Body of pancreas (tissue), 4 donors: ENCODE measurements around the gene FOXC1.

Experiments
- POLR2A ChIP-seq, 3 donors: fragments of 450-650 bp; IDR thresholded peaks; one replicate each; pipeline ENCODE4 v1.6.1; 2016; ENCODE audit warnings: antibody characterized with exemption in 3 of 3, mild to moderate bottlenecking in 2 of 3
- TF ChIP-seq, protein P1 (sequence below), 7 experiments: fragments of 450-650 bp in 4 of 7; fragments of 200-600 bp in 3 of 7; sonication (generic) in 3 of 7; IDR thresholded peaks; one replicate each; pipeline ENCODE4 v1.5.1; 2016 to 2019; ENCODE audit warnings: antibody characterized with exemption in 7 of 7

DNA sequence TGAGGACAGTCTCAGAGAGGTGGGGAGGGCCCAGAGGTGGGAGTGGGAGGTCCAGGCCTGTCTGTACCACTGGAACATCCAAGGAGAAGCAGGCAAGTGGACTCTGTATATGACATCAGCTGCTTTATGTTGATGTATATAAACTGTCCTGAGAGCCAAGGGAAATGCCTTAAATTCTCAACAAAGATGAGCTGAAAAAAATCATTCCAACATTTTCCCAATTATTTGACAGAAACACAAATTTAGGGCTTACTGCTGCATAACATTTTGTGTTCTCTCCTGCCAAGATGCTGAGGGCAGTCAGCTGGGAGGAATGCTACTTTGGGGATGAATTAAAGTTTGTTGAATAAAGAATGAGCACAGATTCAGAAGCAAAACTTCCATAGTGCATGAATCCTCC lies 52.8 kb downstream of the FOXC1 start:
- TF ChIP-seq, protein P1, sequence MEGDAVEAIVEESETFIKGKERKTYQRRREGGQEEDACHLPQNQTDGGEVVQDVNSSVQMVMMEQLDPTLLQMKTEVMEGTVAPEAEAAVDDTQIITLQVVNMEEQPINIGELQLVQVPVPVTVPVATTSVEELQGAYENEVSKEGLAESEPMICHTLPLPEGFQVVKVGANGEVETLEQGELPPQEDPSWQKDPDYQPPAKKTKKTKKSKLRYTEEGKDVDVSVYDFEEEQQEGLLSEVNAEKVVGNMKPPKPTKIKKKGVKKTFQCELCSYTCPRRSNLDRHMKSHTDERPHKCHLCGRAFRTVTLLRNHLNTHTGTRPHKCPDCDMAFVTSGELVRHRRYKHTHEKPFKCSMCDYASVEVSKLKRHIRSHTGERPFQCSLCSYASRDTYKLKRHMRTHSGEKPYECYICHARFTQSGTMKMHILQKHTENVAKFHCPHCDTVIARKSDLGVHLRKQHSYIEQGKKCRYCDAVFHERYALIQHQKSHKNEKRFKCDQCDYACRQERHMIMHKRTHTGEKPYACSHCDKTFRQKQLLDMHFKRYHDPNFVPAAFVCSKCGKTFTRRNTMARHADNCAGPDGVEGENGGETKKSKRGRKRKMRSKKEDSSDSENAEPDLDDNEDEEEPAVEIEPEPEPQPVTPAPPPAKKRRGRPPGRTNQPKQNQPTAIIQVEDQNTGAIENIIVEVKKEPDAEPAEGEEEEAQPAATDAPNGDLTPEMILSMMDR (IDR thresholded peaks at IDR 0.05): no peak
- TF ChIP-seq POLR2A (IDR thresholded peaks at IDR 0.05): no peak
